GM18907 (cell line): ENCODE data around the gene C11orf58.

ENCODE experiments used
- ATAC-seq: cut with Tn5 transposase; IDR thresholded peaks from one replicate; pipeline ENCODE4 v1.9.1; 2021; ENCODE audit warnings: mild to moderate bottlenecking, moderate library complexity; ENCODE audit not compliant: unreplicated experiment

Gene C11orf58

GRCh38 chr11:16738193-16738946 is at the start of gene C11orf58:
C11orf58 (plus strand) TSS chr11:16738647; CDS start chr11:16738779, 132 bp downstream.
- ATAC-seq: peak; percentile 99

- ATAC-seq: no peak
These were observed 48.4 kb upstream of the C11orf58 start for GRCh38 chr11:16690086-16690485.

GRCh38 chr11:16703795-16704194 is 34.7 kb upstream of the C11orf58 start:
- no peak for ATAC-seq

GRCh38 chr11:16713594-16713993 is 24.9 kb upstream of the C11orf58 start:
- ATAC-seq: no peak

- ATAC-seq: no peak
These were observed 15.7 kb upstream of the C11orf58 start for GRCh38 chr11:16722581-16723344.

- no peak for ATAC-seq
These were observed 10.6 kb upstream of the C11orf58 start for GRCh38 chr11:16727806-16728205.

- peak; percentile 19 for ATAC-seq
These were observed 642 bp upstream of the C11orf58 start for GRCh38 chr11:16737818-16738192.

GRCh38 chr11:16738947-16739815 is 734 bp downstream of the C11orf58 start:
- ATAC-seq: no peak

GRCh38 chr11:16741473-16741872 is 3.0 kb downstream of the C11orf58 start:
- no peak for ATAC-seq

GRCh38 chr11:16743478-16743877 is 5.0 kb downstream of the C11orf58 start:
- no peak for ATAC-seq

GRCh38 chr11:16744128-16744725 is 5.8 kb downstream of the C11orf58 start:
- no peak for ATAC-seq

- ATAC-seq: no peak
These were observed 7.6 kb downstream of the C11orf58 start for GRCh38 chr11:16745950-16746605.

- no peak for ATAC-seq
These were observed 10.6 kb downstream of the C11orf58 start for GRCh38 chr11:16749092-16749491.

GRCh38 chr11:16749666-16750065 is 11.2 kb downstream of the C11orf58 start:
- peak; percentile 59 for ATAC-seq

GRCh38 chr11:16750417-16750816 is 12.0 kb downstream of the C11orf58 start:
- peak; percentile 47 for ATAC-seq

GRCh38 chr11:16758382-16759024 is 20.1 kb downstream of the C11orf58 start:
- ATAC-seq: no peak

GRCh38 chr11:16759857-16760508 is 21.5 kb downstream of the C11orf58 start:
- no peak for ATAC-seq

GRCh38 chr11:16763746-16764145 is 25.3 kb downstream of the C11orf58 start:
- no peak for ATAC-seq

- ATAC-seq: no peak
These were observed 26.4 kb downstream of the C11orf58 start for GRCh38 chr11:16764888-16765287.
